NCI-H2196 (cell line): Measurements from ENCODE around the gene TMEM176A.

Experiments used
- DNase-seq: peaks from one replicate; lab custom pipeline; 2025; ENCODE audit not compliant: unreplicated experiment; lab: John Stamatoyannopoulos, UW

TMEM176A gene

DNA sequence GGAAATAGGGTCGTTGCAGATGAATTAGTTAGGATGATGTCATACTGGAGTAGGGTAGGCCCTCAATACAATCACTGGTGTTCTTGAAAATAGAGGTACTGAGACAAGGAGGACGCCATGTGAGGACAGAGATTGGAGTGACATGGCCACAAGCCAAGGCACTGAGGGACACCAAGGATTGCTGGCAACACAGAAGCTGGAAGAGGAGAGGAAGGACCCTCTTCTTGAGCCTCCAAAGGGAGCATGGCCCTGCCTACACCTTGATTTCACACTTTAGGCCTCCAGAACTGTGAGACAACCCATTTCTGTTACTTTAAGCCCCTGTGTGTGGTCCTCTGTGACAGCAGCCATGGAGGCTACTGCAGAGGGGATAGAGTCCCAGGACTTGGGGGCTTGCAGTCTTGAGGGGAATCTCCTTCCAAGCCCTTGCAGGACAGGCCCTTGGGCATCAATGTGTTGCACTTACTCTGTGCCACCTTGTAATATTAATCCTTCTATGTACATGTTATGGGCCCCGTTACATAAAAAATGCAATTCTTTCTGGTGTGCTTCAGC lies 48.1 kb downstream of the TMEM176A start:
- no peak for DNase-seq

DNA sequence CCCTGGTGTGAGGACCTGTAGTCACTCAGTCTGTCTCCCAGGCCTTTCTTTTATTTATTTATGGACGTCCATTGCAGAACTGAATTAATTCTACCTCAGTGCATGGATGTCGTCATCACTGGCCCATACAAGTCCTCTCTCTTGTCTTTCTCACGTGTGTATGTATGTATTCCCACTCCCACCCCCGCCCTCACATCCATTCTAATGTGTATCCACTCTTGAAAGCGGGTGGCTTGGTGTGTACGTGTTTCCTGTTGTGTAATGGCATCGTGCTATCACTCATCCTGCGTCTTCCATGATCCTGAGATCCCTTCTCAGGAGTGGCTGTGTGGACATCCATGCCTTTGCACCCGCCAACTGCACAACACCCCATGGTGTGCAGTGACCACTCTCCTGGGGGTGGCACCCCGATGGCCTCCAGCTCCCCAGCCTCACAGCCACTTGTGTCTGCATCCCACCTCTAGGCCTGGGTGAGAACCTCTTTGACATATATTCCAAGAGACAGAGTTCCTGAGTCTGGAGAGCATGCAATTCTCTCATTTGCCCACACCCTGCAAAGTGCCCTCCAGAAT lies 48.7 kb downstream of the TMEM176A start:
- no peak for DNase-seq

DNA sequence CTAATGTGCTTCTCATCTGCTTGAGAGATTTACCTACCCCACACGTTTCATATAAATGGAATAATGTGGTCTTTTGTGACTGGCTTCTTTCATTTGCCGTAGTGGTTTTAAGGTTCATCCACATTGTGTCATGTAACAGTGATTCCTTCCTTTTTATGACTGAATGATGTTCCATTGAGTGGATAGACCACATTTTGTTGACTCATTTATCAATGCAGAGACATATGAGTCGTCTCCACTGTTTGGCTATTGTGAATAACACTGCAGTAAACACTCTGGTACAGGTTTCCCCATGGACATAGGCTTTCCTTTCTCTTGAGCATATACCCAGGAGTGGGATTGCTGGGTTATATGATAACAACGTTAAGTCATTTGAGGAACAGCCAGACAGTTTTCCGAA lies 49.7 kb downstream of the TMEM176A start:
- DNase-seq: no peak

DNA sequence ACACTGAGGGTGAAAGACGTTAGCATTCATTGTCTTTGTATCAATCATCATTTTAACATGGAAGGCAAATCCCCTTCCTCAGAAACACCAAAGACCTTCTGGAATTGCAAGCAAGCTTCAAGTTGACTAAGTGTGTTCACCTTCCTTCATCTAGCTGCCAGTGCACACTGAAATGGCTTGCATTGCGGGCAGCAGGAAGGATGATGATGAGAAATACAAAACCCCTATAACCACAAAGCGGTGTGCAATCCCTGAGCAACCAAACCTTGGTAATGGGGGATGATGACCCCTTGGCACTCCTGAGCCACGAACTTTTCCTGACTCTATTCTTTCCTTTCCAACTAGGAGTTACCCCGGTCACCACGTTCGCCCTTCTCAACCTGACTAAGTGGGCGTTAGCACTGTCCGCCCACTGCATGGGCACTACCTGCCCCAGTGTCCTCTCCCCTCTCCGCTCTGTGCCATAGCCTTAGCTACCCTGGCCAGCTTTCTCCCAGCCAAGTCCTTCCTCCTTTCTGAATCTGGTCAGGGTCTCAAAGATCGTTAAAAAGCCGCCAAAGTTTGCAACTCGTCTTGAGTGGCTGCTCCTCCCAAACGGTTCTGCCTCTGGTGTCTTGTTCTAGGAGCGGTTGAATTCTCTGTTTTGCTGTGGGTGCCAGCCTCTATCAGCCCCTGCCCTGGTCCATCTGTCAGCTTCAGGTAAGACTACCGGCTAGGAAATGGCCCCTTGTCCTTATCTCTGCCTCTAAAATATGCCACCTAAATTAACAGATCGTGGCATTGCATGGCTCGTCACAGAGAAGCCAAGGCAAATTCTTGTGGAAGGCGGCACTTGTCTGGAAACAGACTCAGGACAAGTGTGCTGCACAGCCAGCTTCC lies 51.2 kb downstream of the TMEM176A start:
- no peak for DNase-seq

DNA sequence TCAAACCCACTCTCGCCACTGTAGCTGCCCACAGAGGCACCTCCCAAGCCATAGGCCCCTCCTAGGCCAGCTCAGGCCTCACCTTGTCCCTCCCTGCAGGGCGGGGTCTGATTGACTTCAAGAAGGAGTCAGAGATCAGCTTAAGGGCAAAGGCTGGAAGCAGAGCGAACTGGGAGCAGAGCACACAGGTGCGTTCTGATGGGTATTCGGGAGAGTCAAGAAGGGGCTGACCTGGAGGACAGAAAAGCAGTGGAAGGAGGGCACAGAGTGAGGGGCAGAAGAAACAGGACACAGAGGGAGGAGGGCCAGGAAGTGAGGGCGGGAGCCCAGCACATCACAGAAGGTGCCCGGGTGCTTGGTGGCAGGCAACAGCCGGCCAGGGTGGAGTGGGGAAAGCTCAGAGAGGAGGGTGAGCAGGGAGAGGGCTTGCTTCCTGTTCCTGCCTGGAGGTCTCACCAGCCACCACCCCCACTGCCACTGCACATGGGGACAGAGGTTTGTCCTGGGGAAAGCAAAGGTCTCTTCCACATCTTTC lies 51.9 kb downstream of the TMEM176A start, which contains the start of gene AOC1:
TSS of gene AOC1 (plus strand) at position 147 of the 535 bp plus-strand sequence. CDS start 3,954 bp downstream, outside the sequence.
- DNase-seq: no peak

DNA sequence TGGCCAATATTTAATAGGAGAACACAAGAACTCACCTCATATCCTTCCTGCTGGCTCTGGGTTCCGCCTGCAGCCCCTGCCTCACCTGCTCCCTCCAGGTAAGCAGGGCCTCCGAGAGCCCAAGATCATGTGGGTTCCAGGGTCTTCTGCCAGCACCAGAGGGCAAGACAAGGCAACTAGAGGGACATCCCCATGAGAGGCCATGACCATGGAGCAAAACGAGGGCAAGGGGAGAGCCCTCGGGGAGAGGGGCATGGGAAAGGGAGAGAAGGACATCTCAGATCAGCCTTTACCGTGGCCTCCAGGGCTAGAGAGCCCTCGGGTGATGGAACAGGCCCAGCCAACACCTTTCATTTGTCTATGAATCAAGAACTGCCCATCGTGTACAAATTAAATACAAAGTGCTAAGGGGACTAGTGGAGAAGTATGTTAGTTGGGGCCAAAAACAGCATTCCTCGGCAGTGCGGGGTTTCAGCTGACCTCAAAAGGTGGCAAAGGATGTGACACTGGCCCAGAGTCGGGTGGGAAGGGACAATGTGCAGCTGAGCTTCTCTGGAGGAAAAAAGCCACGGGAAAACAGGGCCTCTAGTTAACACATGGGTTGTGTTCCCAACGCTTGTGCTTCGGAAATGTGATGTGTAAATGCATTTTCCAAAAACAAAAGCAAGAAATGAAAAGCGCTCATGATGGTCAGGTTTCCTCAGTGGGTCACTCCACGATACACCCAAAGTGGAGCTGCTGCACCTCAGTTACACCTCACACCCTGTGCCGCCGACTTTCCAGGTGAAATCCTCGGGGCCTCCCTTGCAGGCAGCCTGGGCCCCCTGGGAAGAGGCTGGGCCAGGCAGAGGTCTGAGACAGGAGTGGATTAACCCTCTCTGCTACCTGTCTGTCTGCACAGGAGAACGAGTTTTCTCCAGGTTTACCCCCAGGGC lies 53.8 kb downstream of the TMEM176A start:
- no peak for DNase-seq
